H1 (cell line): Measurements from ENCODE around the gene RMRP. TPM values are rescaled to one million over a fixed set of nuclear protein-coding genes. Genes with fewer than 3 reads are reported as not detected.

ENCODE experiments used
- CTCF ChIA-PET: fragments of 300-600 bp; sonication (Branson Sonifier 250); formaldehyde crosslinking; loops from one replicate; lab custom pipeline; 2021; ENCODE audit not compliant: partially characterized antibody; lab: Charles Lee
- POLR2A ChIA-PET: fragments of 300-600 bp; sonication (Branson Sonifier 250); formaldehyde crosslinking; loops from one replicate; lab custom pipeline; 2021; ENCODE audit warnings: inconsistent platforms; ENCODE audit not compliant: partially characterized antibody; lab: Charles Lee
- DNase-seq, 2 experiments: peaks; one replicate each; pipeline versions ENCODE4 v3.0.0 to v3.0.0-alpha.2; 2010 to 2022; ENCODE audit warnings: low spot score in 2 of 2, low read depth in 1 of 2, mixed read lengths in 1 of 2
- FAIRE-seq: peaks from 2 replicates; lab custom pipeline; 2011; peaks lifted over from hg19 to GRCh38; lab: Jason Lieb, UNC
- H2AFZ ChIP-seq: 2 replicates; pipeline ENCODE4 v1.8.1; 2012; ENCODE audit warnings: low read length, inconsistent platforms
- H2AK5ac ChIP-seq: 2 replicates; pipeline ENCODE4 v1.6.1; 2013; ENCODE audit warnings: low read depth, low read length
- H2BK120ac ChIP-seq: replicated peaks from 2 replicates; pipeline ENCODE3; 2013; ENCODE audit warnings: low read depth, low read length, inconsistent platforms
- H2BK12ac ChIP-seq: 2 replicates; pipeline ENCODE4 v1.6.1; 2013; ENCODE audit warnings: low read depth, low read length
- H2BK15ac ChIP-seq: 2 replicates; pipeline ENCODE4 v1.6.1; 2013; ENCODE audit warnings: low read length
- H2BK20ac ChIP-seq: 2 replicates; pipeline ENCODE4 v1.6.1; 2013; ENCODE audit warnings: low read length
- H2BK5ac ChIP-seq: 2 replicates; pipeline ENCODE4 v1.6.1; 2013; ENCODE audit warnings: low read depth, low read length
- H3K14ac ChIP-seq: 2 replicates; pipeline ENCODE4 v1.6.1; 2013; ENCODE audit warnings: inconsistent platforms; ENCODE audit not compliant: insufficient read length
- H3K18ac ChIP-seq: 2 replicates; pipeline ENCODE4 v1.6.1; 2013; ENCODE audit warnings: low read length; ENCODE audit errors: extremely low read depth
- H3K23ac ChIP-seq: 2 replicates; pipeline ENCODE4 v1.6.1; 2013; ENCODE audit warnings: inconsistent platforms; ENCODE audit not compliant: insufficient read length
- H3K23me2 ChIP-seq: 2 replicates; pipeline ENCODE4 v1.6.1; 2013; ENCODE audit warnings: low read depth, low read length
- H3K27ac ChIP-seq: 2 replicates; pipeline ENCODE4 v1.6.1; 2011; ENCODE audit warnings: low read depth, low read length, inconsistent platforms
- H3K27me3 ChIP-seq, 4 experiments: replicated peaks in 1 of 4; 1 replicate in 1 of 4; 2 replicates in 3 of 4; pipeline versions ENCODE4 v1.6.1 to v1.8.1; 2011 to 2013; ENCODE audit warnings: low read length in 3 of 4, mild to moderate bottlenecking in 3 of 4, inconsistent platforms in 2 of 4, mixed read lengths in 2 of 4, moderate library complexity in 1 of 4; ENCODE audit not compliant: control insufficient read depth in 3 of 4, insufficient read depth in 3 of 4; ENCODE audit errors: extremely low read depth in 1 of 4
- H3K36me3 ChIP-seq, 4 experiments: 2 replicates each; pipeline versions ENCODE4 v1.6.1 to v1.8.1; 2011 to 2013; ENCODE audit warnings: mild to moderate bottlenecking in 4 of 4, low read length in 3 of 4, moderate library complexity in 2 of 4, control low read depth in 1 of 4, inconsistent platforms in 1 of 4; ENCODE audit not compliant: insufficient read depth in 4 of 4, control insufficient read depth in 2 of 4
- H3K4ac ChIP-seq: replicated peaks from 2 replicates; pipeline ENCODE3; 2013; ENCODE audit warnings: low read length, low read depth, mixed read lengths, inconsistent platforms; ENCODE audit not compliant: insufficient read length
- H3K4me1 ChIP-seq, 4 experiments: replicated peaks in 1 of 4; 1 replicate in 1 of 4; 2 replicates in 3 of 4; pipeline versions ENCODE4 v1.6.1 to v1.8.1; 2011 to 2013; ENCODE audit warnings: low read length in 3 of 4, inconsistent platforms in 2 of 4, mixed read lengths in 1 of 4; ENCODE audit not compliant: insufficient read depth in 4 of 4, control insufficient read depth in 3 of 4
- H3K4me2 ChIP-seq, 2 experiments: 2 replicates each; pipeline versions ENCODE4 v1.6.1 to v1.8.1; 2011 to 2013; ENCODE audit warnings: low read depth in 2 of 2, low read length in 2 of 2, control low read depth in 1 of 2, inconsistent platforms in 1 of 2, mild to moderate bottlenecking in 1 of 2; ENCODE audit not compliant: insufficient read depth in 1 of 2
- H3K4me3 ChIP-seq, 4 experiments: fragments of 200-600, 300-600 bp in 1 of 4; sonication (generic), shearing (Covaris generic), sonication (Bioruptor Twin) in 1 of 4; 2 replicates each; pipeline versions ENCODE4 v1.5.1 to v1.8.1; 2011 to 2016; ENCODE audit warnings: low read length in 4 of 4, low read depth in 3 of 4, control low read depth in 2 of 4, inconsistent platforms in 2 of 4, mild to moderate bottlenecking in 2 of 4, mixed read lengths in 1 of 4, moderate library complexity in 1 of 4; ENCODE audit not compliant: insufficient read depth in 2 of 4; ENCODE audit errors: extremely low read depth in 1 of 4
- H3K56ac ChIP-seq: replicated peaks from 2 replicates; pipeline ENCODE3; 2013; ENCODE audit warnings: low read depth, mild to moderate bottlenecking, mixed read lengths, low read length, inconsistent platforms; ENCODE audit not compliant: insufficient read length
- H3K79me1 ChIP-seq: 2 replicates; pipeline ENCODE4 v1.6.1; 2013; ENCODE audit warnings: low read depth, low read length, control low read depth
- H3K79me2 ChIP-seq, 2 experiments: 2 replicates each; pipeline versions ENCODE4 v1.6.1 to v1.8.1; 2012 to 2013; ENCODE audit warnings: low read length in 2 of 2, mild to moderate bottlenecking in 2 of 2, inconsistent platforms in 1 of 2; ENCODE audit not compliant: insufficient read depth in 2 of 2, control insufficient read depth in 1 of 2
- H3K9ac ChIP-seq, 4 experiments: replicated peaks in 1 of 4; 1 replicate in 1 of 4; 2 replicates in 3 of 4; pipeline versions ENCODE4 v1.6.1 to v1.8.1; 2011 to 2013; ENCODE audit warnings: low read depth in 3 of 4, low read length in 3 of 4, control low read depth in 2 of 4, mild to moderate bottlenecking in 2 of 4, moderate library complexity in 2 of 4, inconsistent platforms in 1 of 4; ENCODE audit errors: extremely low read depth in 1 of 4
- H3K9me3 ChIP-seq, 2 experiments: 2 replicates each; pipeline versions ENCODE4 v1.6.1 to v1.8.1; 2012 to 2013; ENCODE audit warnings: mild to moderate bottlenecking in 2 of 2, moderate library complexity in 2 of 2, control low read depth in 1 of 2, inconsistent platforms in 1 of 2, low read depth in 1 of 2, low read length in 1 of 2, mixed read lengths in 1 of 2; ENCODE audit not compliant: insufficient read depth in 2 of 2
- H4K20me1 ChIP-seq, 2 experiments: replicated peaks in 1 of 2; 2 replicates each; pipeline versions ENCODE3 to v1.8.1; 2011 to 2013; ENCODE audit warnings: inconsistent platforms in 2 of 2, low read length in 2 of 2, mild to moderate bottlenecking in 1 of 2; ENCODE audit not compliant: insufficient read depth in 2 of 2, control insufficient read depth in 1 of 2
- H4K5ac ChIP-seq: 2 replicates; pipeline ENCODE4 v1.6.1; 2013; ENCODE audit warnings: low read length, low read depth, mixed read lengths, inconsistent platforms; ENCODE audit not compliant: insufficient read length
- H4K8ac ChIP-seq: 2 replicates; pipeline ENCODE4 v1.8.0; 2013; ENCODE audit warnings: mild to moderate bottlenecking, moderate library complexity, low read length, inconsistent platforms; ENCODE audit not compliant: insufficient read depth; ENCODE audit errors: extremely low read depth
- H4K91ac ChIP-seq: replicated peaks from 2 replicates; pipeline ENCODE3; 2013; ENCODE audit warnings: low read length, mixed read lengths, inconsistent platforms; ENCODE audit not compliant: insufficient read length
- SP2 ChIP-seq: IDR thresholded peaks from 2 replicates; pipeline ENCODE4 v1.6.1; 2012; ENCODE audit warnings: mild to moderate bottlenecking, low read length, inconsistent platforms
- WGBS, 2 experiments: shearing (Covaris generic) in 1 of 2; methylation state at CpG; one replicate each; pipeline versions ENCODE4 v1.1.6 to v1.1.7; 2013 to 2015; ENCODE audit warnings: low lambda C conversion rate in 2 of 2, mixed read lengths in 2 of 2, inconsistent platforms in 1 of 2, low coverage in 1 of 2, missing lambda C conversion rate in 1 of 2; ENCODE audit not compliant: insufficient replicate concordance in 2 of 2, insufficient coverage in 1 of 2, insufficient read length in 1 of 2; ENCODE audit errors: extremely low coverage in 1 of 2, missing lambda C conversion rate in 1 of 2; 5-methylcytosine and 5-hydroxymethylcytosine counted together
- polyA plus RNA-seq, 7 experiments: library from polyadenylated mRNA; depleted of rRNA in 3 of 7; stranded (reverse) in 5 of 7; unstranded in 2 of 7; fragments of >200 nt in 5 of 7; fragments of 200-250 nt in 2 of 7; gene quantifications; 1 replicate in 5 of 7; 2 replicates in 1 of 7; 4 replicates in 1 of 7; pipeline versions ENCODE4 v1.2.1 to v1.2.3, GENCODE V29; 2011 to 2013; ENCODE audit warnings: missing spikeins in 2 of 7, mixed read lengths in 2 of 7
- total RNA-seq: library from RNA; stranded (reverse); fragmentation: NEBNext Ultra II Directional; extraction: Animal tissue kit (Norgen Biotek cat#: 25700); gene quantifications from 2 replicates; pipeline ENCODE4 v1.2.1, GENCODE V29; 2021

RMRP gene
- total and polyA plus RNA-seq, 2 of the 8 experiments (the other 6 are each of a cell fraction or from before 2014, with no cell fraction given), result 169 to 14,987 TPM

- H3K4me3 ChIP-seq, result no peak overlapping the region
- no peak overlapping the region for H2BK15ac ChIP-seq
- H2BK20ac ChIP-seq, result no peak overlapping the region
- ChIA-PET CTCF (interaction anchor here (0.7 to 2.8 kb wide), 14 partner anchors 9 to 227 kb away, joined by 3 to 23 read pairs (median 4); partner anchors contain the start of genes ARHGEF39, CCDC107 and RMRP), POLR2A (interaction anchor here (0.7 to 8.4 kb wide), 11 partner anchors 8 to 61 kb away, joined by 3 to 55 read pairs (median 4); partner anchors contain the start of genes ARHGEF39, CREB3, TLN1 and TPM2)
- FAIRE-seq, result no peak
- no peak overlapping the region for H3K4me2 ChIP-seq
- H2BK120ac ChIP-seq, result no peak overlapping the region
- peaks cover 0 to 3% (median 1%) of the 10 kb centered on the region in 4 experiments; a peak in 3 of 7 replicates for H3K27me3 ChIP-seq
- no peak overlapping the region for H4K5ac ChIP-seq
- H3K56ac ChIP-seq, result no peak overlapping the region
- no peaks in the 10 kb centered on the region for H3K79me2 ChIP-seq
- H3K79me1 ChIP-seq, result no peaks in the 10 kb centered on the region
- H4K91ac ChIP-seq, result no peak overlapping the region
- H2AK5ac ChIP-seq, result no peak overlapping the region
- H3K14ac ChIP-seq, result no peak overlapping the region
- peaks cover 0 to 12% (median 4%) of the 10 kb centered on the region in 4 experiments; a peak in 5 of 7 replicates for H3K4me1 ChIP-seq
- H3K36me3 ChIP-seq, result peaks cover 8 to 30% (median 20%) of the 10 kb centered on the region in 4 experiments; a peak in 6 of 8 replicates
- H2BK12ac ChIP-seq, result no peak overlapping the region
- H3K9ac ChIP-seq, result no peak overlapping the region; a peak in 1 of 7 replicates
- WGBS, 2 experiments, result 95% methylated on average over 8 of the region's 8 CpGs; no CpG with 5 or more reads in 1 of the 2 experiments
- H3K18ac ChIP-seq, result no peak overlapping the region
- H2BK5ac ChIP-seq, result no peak overlapping the region
- H4K20me1 ChIP-seq, result peaks cover 2 to 6% of the 10 kb centered on the region in 2 experiments
- DNase-seq, result no peak
- no peaks in the 10 kb centered on the region for H3K9me3 ChIP-seq
- no peak overlapping the region for H4K8ac ChIP-seq
- no peak for TF ChIP-seq SP2
- H3K4ac ChIP-seq, result no peak overlapping the region
- no peak overlapping the region for H2AFZ ChIP-seq
- peaks cover 2% of the 10 kb centered on the region; the same call in 1 of the 2 replicates for H3K23me2 ChIP-seq
- no peak overlapping the region for H3K27ac ChIP-seq
- no peak overlapping the region for H3K23ac ChIP-seq
Measured at GRCh38 chr9:35679766-35680330, 22.0 kb upstream of the RMRP start.
